GM12878 (cell line): Measurements from ENCODE around the gene EVX2.

ENCODE experiments used
- MXI1 ChIP-seq: fragments of 150-350 bp; IDR thresholded peaks from 2 replicates; pipeline ENCODE4 v1.6.1; 2011; ENCODE audit warnings: low read depth, mild to moderate bottlenecking, inconsistent platforms, low read length, improper control_type of control experiment
- NFIC ChIP-seq: IDR thresholded peaks from 2 replicates; pipeline ENCODE4 v1.6.1; 2012; ENCODE audit warnings: low read depth, mild to moderate bottlenecking, inconsistent platforms, low read length, moderate library complexity
- PAX5 ChIP-seq: IDR thresholded peaks from 2 replicates; pipeline ENCODE4 v1.6.1; 2011; ENCODE audit warnings: low read depth, low read length, borderline replicate concordance
- SMARCA5 ChIP-seq: fragments of 450-650 bp; IDR thresholded peaks from 2 replicates; pipeline ENCODE4 v1.6.1; 2017; ENCODE audit warnings: mild to moderate bottlenecking
- SMC3 ChIP-seq: IDR thresholded peaks from 2 replicates; pipeline ENCODE4 v1.6.1; 2011; ENCODE audit warnings: low read length, improper control_type of control experiment, borderline replicate concordance
- TCF7 ChIP-seq: IDR thresholded peaks from 2 replicates; pipeline ENCODE4 v1.6.1; 2014; ENCODE audit warnings: antibody characterized with exemption, borderline replicate concordance
- ZBTB11 ChIP-seq: fragments of 450-650 bp; formaldehyde crosslinking; IDR thresholded peaks from 2 replicates; pipeline ENCODE4 v1.5.0; 2022; ENCODE audit warnings: mild to moderate bottlenecking, missing genetic modification characterization
- ZNF274 ChIP-seq: IDR thresholded peaks from one replicate; pipeline ENCODE4 v1.8.0; 2011; ENCODE audit not compliant: insufficient read length, insufficient read depth
- TF ChIP-seq, protein P1 (sequence below), 3 experiments: IDR thresholded peaks in 2 of 3; conservative IDR thresholded peaks in 1 of 3; 2 replicates each; pipeline ENCODE4 v1.5.1; 2011; ENCODE audit warnings: low read depth in 3 of 3, low read length in 3 of 3, mild to moderate bottlenecking in 3 of 3, control low read depth in 2 of 3, moderate library complexity in 2 of 3, inconsistent platforms in 1 of 3, mixed read lengths in 1 of 3; ENCODE audit not compliant: control insufficient read depth in 2 of 3, insufficient read depth in 1 of 3; ENCODE audit errors: extremely low read depth in 1 of 3
- TF ChIP-seq, protein P2 (sequence below): fragments of 450-650 bp; IDR thresholded peaks from 2 replicates; pipeline ENCODE4 v1.6.1; 2016; ENCODE audit warnings: mild to moderate bottlenecking

DNA sequence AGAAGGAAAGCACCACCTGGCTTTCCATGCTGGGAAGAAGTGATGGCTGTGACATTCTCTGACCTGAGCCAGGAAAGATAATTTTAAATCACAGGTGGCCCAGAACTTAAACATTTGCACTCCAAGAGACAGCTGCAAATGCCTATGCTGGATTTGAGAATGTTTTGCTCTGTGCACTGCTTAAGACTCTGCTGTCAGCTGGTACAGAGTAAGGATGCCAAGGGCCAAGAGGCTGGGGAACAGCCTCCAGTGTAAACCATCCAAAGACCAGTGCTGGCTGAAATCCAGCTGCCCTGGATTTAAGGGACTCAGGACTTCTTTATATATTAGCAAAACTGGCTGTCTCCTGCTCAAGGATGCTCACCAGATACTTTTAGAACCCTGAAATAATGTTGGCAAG, 49.6 kb upstream of the EVX2 start:
- no peak for TF ChIP-seq NFIC
- no peak for TF ChIP-seq PAX5
- no peak for TF ChIP-seq SMARCA5
- TF ChIP-seq, protein P1, sequence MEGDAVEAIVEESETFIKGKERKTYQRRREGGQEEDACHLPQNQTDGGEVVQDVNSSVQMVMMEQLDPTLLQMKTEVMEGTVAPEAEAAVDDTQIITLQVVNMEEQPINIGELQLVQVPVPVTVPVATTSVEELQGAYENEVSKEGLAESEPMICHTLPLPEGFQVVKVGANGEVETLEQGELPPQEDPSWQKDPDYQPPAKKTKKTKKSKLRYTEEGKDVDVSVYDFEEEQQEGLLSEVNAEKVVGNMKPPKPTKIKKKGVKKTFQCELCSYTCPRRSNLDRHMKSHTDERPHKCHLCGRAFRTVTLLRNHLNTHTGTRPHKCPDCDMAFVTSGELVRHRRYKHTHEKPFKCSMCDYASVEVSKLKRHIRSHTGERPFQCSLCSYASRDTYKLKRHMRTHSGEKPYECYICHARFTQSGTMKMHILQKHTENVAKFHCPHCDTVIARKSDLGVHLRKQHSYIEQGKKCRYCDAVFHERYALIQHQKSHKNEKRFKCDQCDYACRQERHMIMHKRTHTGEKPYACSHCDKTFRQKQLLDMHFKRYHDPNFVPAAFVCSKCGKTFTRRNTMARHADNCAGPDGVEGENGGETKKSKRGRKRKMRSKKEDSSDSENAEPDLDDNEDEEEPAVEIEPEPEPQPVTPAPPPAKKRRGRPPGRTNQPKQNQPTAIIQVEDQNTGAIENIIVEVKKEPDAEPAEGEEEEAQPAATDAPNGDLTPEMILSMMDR (IDR thresholded peaks at IDR 0.05 in 2 of 3, conservative IDR thresholded peaks at IDR 0.05 in 1 of 3; ENCODE audit: control insufficient read depth in 2 of 3, extremely low read depth in 1 of 3, insufficient read depth in 1 of 3, low read depth in 3 of 3, low read length in 3 of 3), result no peak
- no peak for TF ChIP-seq SMC3
- no peak for TF ChIP-seq ZNF274
- no peak for TF ChIP-seq TCF7
- no peak for TF ChIP-seq MXI1
- TF ChIP-seq ZBTB11 (CRISPR knock-in tag), result no peak
- TF ChIP-seq, protein P2, sequence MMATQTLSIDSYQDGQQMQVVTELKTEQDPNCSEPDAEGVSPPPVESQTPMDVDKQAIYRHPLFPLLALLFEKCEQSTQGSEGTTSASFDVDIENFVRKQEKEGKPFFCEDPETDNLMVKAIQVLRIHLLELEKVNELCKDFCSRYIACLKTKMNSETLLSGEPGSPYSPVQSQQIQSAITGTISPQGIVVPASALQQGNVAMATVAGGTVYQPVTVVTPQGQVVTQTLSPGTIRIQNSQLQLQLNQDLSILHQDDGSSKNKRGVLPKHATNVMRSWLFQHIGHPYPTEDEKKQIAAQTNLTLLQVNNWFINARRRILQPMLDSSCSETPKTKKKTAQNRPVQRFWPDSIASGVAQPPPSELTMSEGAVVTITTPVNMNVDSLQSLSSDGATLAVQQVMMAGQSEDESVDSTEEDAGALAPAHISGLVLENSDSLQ, result no peak
